Ovary (tissue), 3 donors: ENCODE data around the gene CHD9NB.

Source experiments
- CTCF ChIP-seq, 3 donors: fragments of 450-650 bp in 2 of 3; fragments of 200-600 bp in 1 of 3; IDR thresholded peaks; one replicate each; pipeline versions ENCODE4 v1.5.1 to v1.8.0; 2016 to 2022; ENCODE audit warnings: antibody characterized with exemption in 3 of 3, mild to moderate bottlenecking in 1 of 3
- EP300 ChIP-seq: sonication (generic); formaldehyde crosslinking; IDR thresholded peaks from one replicate; pipeline ENCODE4 v1.6.1; 2017; ENCODE audit warnings: antibody characterized with exemption
- POLR2A ChIP-seq: fragments of 450-650 bp; IDR thresholded peaks from one replicate; pipeline ENCODE4 v1.6.1; 2017; ENCODE audit warnings: antibody characterized with exemption, mild to moderate bottlenecking, moderate library complexity
- donor health status: DM: no; HTN: no; CAD: no.

GRCh38 chr16:53031323-53031942 is 21.3 kb downstream of the CHD9NB start:
- TF ChIP-seq EP300: no peak
- no peak for TF ChIP-seq CTCF (IDR thresholded peaks at IDR 0.05)
- no peak for TF ChIP-seq POLR2A
